ENCODE data around the gene APLP2. TPM values are rescaled to one million over a fixed set of nuclear protein-coding genes. Genes with fewer than 3 reads are reported as not detected.

APLP2 gene
- total RNA-seq, 1 experiment from 2014 or later, result 350 TPM

DNA sequence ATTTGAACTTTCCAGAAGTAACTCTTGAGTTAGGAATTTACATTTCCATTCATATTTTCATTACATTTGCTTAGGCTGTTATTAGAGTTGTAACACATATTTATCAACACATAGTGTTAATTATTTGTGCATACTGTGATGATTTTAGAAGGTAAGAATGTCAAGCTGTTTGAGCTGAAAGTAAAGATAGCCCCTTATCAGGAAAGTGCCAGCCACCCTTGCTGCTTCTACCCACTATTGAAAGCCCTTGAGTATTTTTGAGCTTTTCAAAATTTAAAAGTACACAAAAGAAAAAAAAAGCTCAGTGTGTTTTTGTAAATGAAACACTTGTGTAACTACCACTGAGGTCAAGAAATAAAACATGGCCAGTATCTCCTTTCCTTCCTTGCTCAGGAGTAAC, 8.0 kb downstream of the APLP2 start:
- intact Hi-C loops (cut with micrococcal nuclease; ENCODE audit: unreplicated experiment), result no loop called here
- no TSS peak for BruUV-seq (replicated peaks)
- CTCF ChIA-PET, result no interaction called here

DNA sequence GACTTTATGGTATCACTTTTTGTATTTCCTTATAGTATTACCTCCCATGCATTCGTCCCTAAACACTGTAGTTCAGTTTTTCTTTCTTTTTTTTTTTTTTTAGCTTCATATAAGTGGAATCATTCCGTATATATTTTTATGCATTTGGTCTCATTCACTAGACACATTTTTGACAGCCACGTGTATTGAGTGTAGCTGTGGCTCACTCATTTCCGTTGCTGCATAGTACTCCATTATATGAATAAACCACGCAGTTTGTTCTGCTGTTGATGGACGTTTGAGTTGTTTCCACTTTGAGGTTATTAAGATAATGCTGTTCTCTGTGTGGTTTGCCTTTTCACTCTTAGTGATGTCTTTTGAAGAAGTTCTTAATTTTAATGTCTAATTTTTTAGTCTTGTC, 8.4 kb downstream of the APLP2 start:
- no peak overlapping the region for H3K4me2 ChIP-seq
- no peak overlapping the region for H2AFZ ChIP-seq
- H3K27me3 ChIP-seq (ENCODE audit: insufficient read depth, low read depth), result no peaks in the 10 kb centered on the region
- CTCF ChIA-PET, result no interaction called here
- no peak for DNase-seq
- H3K27ac ChIP-seq, result peak overlapping the region; percentile 27; the same call in 1 of the 2 replicates
- POLR2A ChIA-PET (ENCODE audit: unreplicated experiment), result interaction anchor here (0.6 to 0.7 kb wide), 2 partner anchors 8 to 143 kb away, joined by 4 to 8 read pairs; no protein-coding TSS in a partner anchor
- no peak overlapping the region for H3K4me3 ChIP-seq
- peaks cover 13% of the 10 kb centered on the region for H3F3A ChIP-seq (ENCODE audit: insufficient read depth, low read depth)
- no TSS peak for BruUV-seq (replicated peaks)
- no peaks in the 10 kb centered on the region for H3K9me3 ChIP-seq (ENCODE audit: insufficient read depth, low read depth)
- TF ChIP-seq CTCF (conservative IDR thresholded peaks at IDR 0.05) (no peak), EZH2 (IDR thresholded peaks at IDR 0.05; ENCODE audit: low read depth) (no peak)
- H3K4me1 ChIP-seq (replicated peaks; ENCODE audit: insufficient read depth), result peaks cover 17% of the 10 kb centered on the region
- H4K20me1 ChIP-seq (ENCODE audit: insufficient read depth), result peaks cover 26% of the 10 kb centered on the region
- intact Hi-C loops (cut with micrococcal nuclease; ENCODE audit: unreplicated experiment), result no loop called here
- no peaks in the 10 kb centered on the region; the same call in 1 of the 2 replicates for H3K36me3 ChIP-seq (ENCODE audit: low read depth)
- H3K79me2 ChIP-seq (ENCODE audit: low read depth), result peaks cover 100% of the 10 kb centered on the region
- H3K9me2 ChIP-seq (ENCODE audit: insufficient read depth), result no peaks in the 10 kb centered on the region

More for the DNA sequence above, 8.0 kb downstream of the APLP2 start:
- H3K9me2 ChIP-seq (ENCODE audit: insufficient read depth), result no peaks in the 10 kb centered on the region
- no peaks in the 10 kb centered on the region for H3K27me3 ChIP-seq (ENCODE audit: insufficient read depth, low read depth)
- no peak overlapping the region for H2AFZ ChIP-seq
- no peak for DNase-seq
- POLR2A ChIA-PET (ENCODE audit: unreplicated experiment), result interaction anchor here (0.7 kb wide), 1 partner anchor 143 kb away, joined by 4 read pairs; no protein-coding TSS in a partner anchor
- no peak overlapping the region for H3K4me2 ChIP-seq
- peaks cover 30% of the 10 kb centered on the region for H4K20me1 ChIP-seq (ENCODE audit: insufficient read depth)
- TF ChIP-seq EZH2 (IDR thresholded peaks at IDR 0.05; ENCODE audit: low read depth) (no peak), CTCF (conservative IDR thresholded peaks at IDR 0.05) (no peak)
- H3K27ac ChIP-seq, result peak overlapping the region; percentile 27; the same call in 1 of the 2 replicates
- H3K9me3 ChIP-seq (ENCODE audit: insufficient read depth, low read depth), result no peaks in the 10 kb centered on the region
- H3K4me3 ChIP-seq, result no peak overlapping the region
- peaks cover 13% of the 10 kb centered on the region for H3F3A ChIP-seq (ENCODE audit: insufficient read depth, low read depth)
- peaks cover 21% of the 10 kb centered on the region for H3K4me1 ChIP-seq (replicated peaks; ENCODE audit: insufficient read depth)
- H3K79me2 ChIP-seq (ENCODE audit: low read depth), result peaks cover 100% of the 10 kb centered on the region
- no peaks in the 10 kb centered on the region; the same call in 1 of the 2 replicates for H3K36me3 ChIP-seq (ENCODE audit: low read depth)

DNA sequence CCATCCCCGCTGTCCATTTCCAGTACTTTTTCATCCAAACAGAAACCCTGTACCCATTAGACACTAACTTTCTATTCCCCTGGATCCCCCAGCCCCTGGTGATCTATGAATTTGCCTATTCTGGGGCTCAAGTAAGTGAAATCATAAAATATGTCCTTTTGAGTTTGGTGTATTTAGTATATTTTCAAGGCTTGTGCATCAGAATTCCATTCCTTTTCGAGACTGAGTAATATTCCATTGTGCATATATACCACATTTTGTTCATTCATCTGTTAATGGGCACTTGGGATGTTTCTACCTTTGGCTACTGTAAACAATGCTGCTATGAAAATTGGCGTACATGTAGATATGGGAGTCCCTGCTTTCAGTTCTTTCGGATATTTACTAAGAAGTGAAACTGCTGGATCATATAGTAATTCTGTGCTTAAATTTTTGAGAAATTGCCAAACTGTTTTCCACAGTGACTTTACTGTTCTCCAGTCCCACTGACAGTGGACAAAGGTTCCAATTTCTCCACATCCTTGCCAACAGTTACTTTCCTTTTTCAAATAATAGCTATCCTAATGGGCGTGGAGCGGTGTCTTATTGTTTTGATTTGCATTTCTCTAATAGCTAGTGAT, 16.1 kb downstream of the APLP2 start:
- Histone ChIP-seq H3K27ac (no peak overlapping the region), H3K4me1 (replicated peaks; ENCODE audit: insufficient read depth) (0 out of 2 replicates have a peak, but pooled peaks cover 4% of the 10 kb centered on the region), H3K79me2 (ENCODE audit: low read depth) (peaks cover 89% of the 10 kb centered on the region), H3K36me3 (ENCODE audit: low read depth) (0 out of 2 replicates have a peak, but pooled peaks cover 5% of the 10 kb centered on the region), H2AFZ (no peak overlapping the region), H3K9me2 (ENCODE audit: insufficient read depth) (no peaks in the 10 kb centered on the region), H3F3A (ENCODE audit: insufficient read depth, low read depth) (0 out of 2 replicates have a peak, but pooled peaks cover 18% of the 10 kb centered on the region), H4K20me1 (ENCODE audit: insufficient read depth) (peaks cover 56% of the 10 kb centered on the region), H3K27me3 (ENCODE audit: insufficient read depth, low read depth) (no peaks in the 10 kb centered on the region), H3K4me2 (no peak overlapping the region), H3K9me3 (ENCODE audit: insufficient read depth, low read depth) (no peaks in the 10 kb centered on the region), H3K4me3 (no peak overlapping the region)
- intact Hi-C loops (cut with micrococcal nuclease; ENCODE audit: unreplicated experiment), result no loop called here
- DNase-seq, result no peak
- ChIA-PET CTCF (no interaction called here), POLR2A (ENCODE audit: unreplicated experiment) (interaction anchor here (0.7 kb wide), 1 partner anchor 8 kb away, joined by 8 read pairs; no protein-coding TSS in a partner anchor)
- BruUV-seq (replicated peaks), result no TSS peak
- TF ChIP-seq CTCF (conservative IDR thresholded peaks at IDR 0.05), result no peak
- TF ChIP-seq EZH2 (IDR thresholded peaks at IDR 0.05; ENCODE audit: low read depth), result no peak

All from PC-9 (cell line).